Neutrophil (primary cell): ENCODE results near the gene OSBPL7.

Source experiments
- H3K27ac ChIP-seq: fragments of 200-600 bp; sonication (generic); 2 replicates; pipeline ENCODE4 v1.5.1; 2016; ENCODE audit warnings: mild to moderate bottlenecking, moderate library complexity
- H3K27me3 ChIP-seq: fragments of 200-600 bp; sonication (generic); 2 replicates; pipeline ENCODE4 v1.6.0; 2016; ENCODE audit warnings: mild to moderate bottlenecking
- H3K36me3 ChIP-seq: fragments of 200-600 bp; sonication (generic); 2 replicates; pipeline ENCODE4 v1.5.1; 2017
- H3K4me1 ChIP-seq, 2 experiments: fragments of 200-600 bp in 1 of 2; sonication (generic) in 1 of 2; 1 replicate in 1 of 2; 2 replicates in 1 of 2; pipeline versions ENCODE4 v1.5.1 to v1.6.1; 2013 to 2016; ENCODE audit warnings: low read depth in 1 of 2, low read length in 1 of 2, mild to moderate bottlenecking in 1 of 2, moderate library complexity in 1 of 2; ENCODE audit not compliant: control insufficient read depth in 1 of 2, insufficient read depth in 1 of 2
- H3K4me3 ChIP-seq, 2 experiments: fragments of 200-600 bp in 1 of 2; sonication (generic) in 1 of 2; 1 replicate in 1 of 2; 2 replicates in 1 of 2; pipeline ENCODE4 v1.5.1; 2013 to 2016; ENCODE audit warnings: low read depth in 1 of 2, low read length in 1 of 2, mild to moderate bottlenecking in 1 of 2, moderate library complexity in 1 of 2
- H3K9me3 ChIP-seq: fragments of 200-600 bp; sonication (generic); 2 replicates; pipeline ENCODE4 v1.5.1; 2016
- CTCF ChIP-seq: fragments of 200-600 bp; sonication (generic); IDR thresholded peaks from 2 replicates; pipeline ENCODE4 v1.5.1; 2016; ENCODE audit warnings: antibody characterized with exemption

OSBPL7 gene

DNA sequence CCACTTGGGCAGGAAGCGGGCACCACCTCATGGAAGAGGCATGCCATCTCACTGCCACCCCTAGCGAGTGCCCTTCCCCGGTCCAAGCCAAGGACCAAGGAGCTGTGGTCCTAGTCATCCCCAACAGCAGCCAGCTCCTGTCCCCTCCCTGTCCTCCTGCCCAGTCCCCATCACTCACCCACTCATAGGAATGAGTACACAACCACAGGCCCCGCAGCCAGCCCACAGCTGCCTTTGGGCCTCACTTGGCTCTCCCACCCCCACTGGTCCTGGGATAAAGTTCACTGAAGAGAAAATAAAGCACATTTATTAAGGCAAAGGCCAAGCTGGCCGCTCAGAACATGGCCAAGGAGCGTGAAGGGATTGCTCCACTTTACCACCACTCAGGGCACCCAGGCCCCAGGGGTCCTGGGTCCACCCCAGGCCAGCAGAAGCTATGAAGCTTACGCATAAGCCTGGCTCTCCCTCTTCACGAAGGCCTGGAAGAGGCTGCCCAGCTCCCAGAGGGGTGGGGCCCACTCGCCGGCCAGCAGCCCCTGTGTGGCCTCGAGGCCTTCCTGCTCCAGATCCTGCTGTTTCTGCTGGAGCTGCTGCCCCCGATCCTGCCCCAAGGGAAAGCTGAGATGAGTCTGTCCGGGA lies 15.9 kb upstream of the OSBPL7 start:
- H3K4me1 ChIP-seq, result peaks cover 12 to 16% of the 10 kb centered on the region in 2 experiments
- no peak overlapping the region for H3K27ac ChIP-seq
- H3K36me3 ChIP-seq, result peaks cover 29% of the 10 kb centered on the region
- no peaks in the 10 kb centered on the region for H3K27me3 ChIP-seq
- H3K9me3 ChIP-seq, result no peaks in the 10 kb centered on the region
- H3K4me3 ChIP-seq, result no peak overlapping the region
- no peak for TF ChIP-seq CTCF

DNA sequence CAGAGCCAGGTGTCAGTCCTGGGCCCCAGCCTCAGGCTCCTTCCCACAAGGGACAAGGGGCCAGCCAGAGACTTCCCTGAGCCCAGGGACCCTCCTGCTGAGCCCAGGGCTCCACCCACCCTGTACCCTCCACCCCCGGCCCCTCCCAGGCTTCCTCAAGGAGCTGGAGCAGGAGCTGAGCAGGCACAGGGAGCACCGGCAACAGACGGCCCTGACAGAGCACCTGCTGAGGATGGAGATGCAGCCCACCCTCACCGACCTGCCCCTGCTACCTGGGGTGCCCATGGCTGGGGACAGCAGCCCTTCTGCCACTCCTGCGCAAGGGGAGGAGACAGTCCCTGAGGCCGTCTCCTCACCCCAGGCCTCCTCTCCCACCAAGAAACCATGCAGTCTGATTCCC lies 15.0 kb upstream of the OSBPL7 start:
- Histone ChIP-seq H3K27me3 (no peaks in the 10 kb centered on the region), H3K4me1 (peaks cover 20 to 25% of the 10 kb centered on the region in 2 experiments), H3K9me3 (no peaks in the 10 kb centered on the region), H3K27ac (no peak overlapping the region), H3K36me3 (peaks cover 29% of the 10 kb centered on the region), H3K4me3 (no peak overlapping the region)
- TF ChIP-seq CTCF, result no peak

GRCh38 chr17:47834756-47835155 lies 13.2 kb upstream of the OSBPL7 start:
- TF ChIP-seq CTCF, result no peak
- H3K9me3 ChIP-seq, result no peaks in the 10 kb centered on the region
- H3K27me3 ChIP-seq, result no peaks in the 10 kb centered on the region
- peaks cover 21 to 22% of the 10 kb centered on the region in 2 experiments for H3K4me1 ChIP-seq
- H3K36me3 ChIP-seq, result peaks cover 29% of the 10 kb centered on the region
- H3K27ac ChIP-seq, result no peak overlapping the region
- no peak overlapping the region for H3K4me3 ChIP-seq

GRCh38 chr17:47831934-47832327 lies 10.3 kb upstream of the OSBPL7 start:
- TF ChIP-seq CTCF, result no peak
- H3K9me3 ChIP-seq, result no peaks in the 10 kb centered on the region
- no peaks in the 10 kb centered on the region for H3K27me3 ChIP-seq
- H3K36me3 ChIP-seq, result peaks cover 24% of the 10 kb centered on the region
- H3K4me1 ChIP-seq, result peaks cover 21 to 22% of the 10 kb centered on the region in 2 experiments
- peak overlapping the region; percentile 89 for H3K27ac ChIP-seq
- peak overlapping the region; percentile 74 to 91 for H3K4me3 ChIP-seq

DNA sequence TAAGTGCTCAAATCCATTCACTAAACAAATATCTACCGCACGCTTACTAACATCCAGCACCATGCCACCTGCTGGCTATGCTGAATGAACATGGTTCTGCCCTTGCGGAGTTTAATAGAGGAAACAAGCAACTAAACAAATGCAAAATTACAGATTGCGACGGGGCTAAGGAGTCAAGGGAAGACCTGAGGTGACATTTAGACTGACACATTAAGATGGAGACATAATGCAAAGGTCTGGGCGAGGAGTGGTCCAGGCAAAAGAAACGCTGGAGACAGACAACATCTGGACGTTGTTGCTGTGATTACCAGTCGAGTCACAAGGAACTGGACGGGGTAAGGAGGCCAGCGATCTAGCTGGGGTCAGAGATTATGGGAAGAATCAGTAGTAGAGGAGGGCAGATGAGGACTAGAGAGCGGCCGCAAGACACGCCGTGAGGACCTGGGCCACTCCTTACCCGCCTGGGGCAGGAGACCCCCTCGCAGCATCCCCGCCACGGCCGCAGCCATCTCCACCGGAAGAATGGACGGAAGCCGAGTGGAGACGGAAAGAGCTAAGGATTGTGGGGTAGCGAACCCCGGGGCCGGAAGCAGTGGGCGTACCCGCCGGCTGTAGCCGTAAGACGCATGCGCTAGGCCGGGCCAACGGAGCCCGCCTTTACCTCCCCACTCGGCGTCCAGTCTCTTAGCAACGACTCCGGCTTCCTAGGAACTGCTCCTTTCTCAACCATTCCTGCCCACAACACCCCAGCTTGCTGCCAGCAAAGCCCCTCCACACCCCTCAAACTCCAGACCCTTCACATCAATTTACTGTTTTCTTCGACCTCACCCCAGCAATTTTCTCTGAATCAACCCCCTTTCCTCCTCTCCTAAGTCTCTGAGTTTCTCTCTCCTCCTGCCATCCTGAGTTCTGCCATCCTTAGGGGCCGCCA lies 9.7 kb upstream of the OSBPL7 start, which contains the start of the genes LRRC46 and MRPL10:
Gene LRRC46, plus strand, starts transcription at position 668 of the 931 bp plus-strand sequence. CDS start 320 bp downstream, outside the sequence.
Gene MRPL10, minus strand, starts transcription at position 539 of the 931 bp plus-strand sequence. Its CDS starts 30 bp downstream, at position 509.
- Histone ChIP-seq H3K4me3 (peak within 1 kb of the TSS; percentile 74 to 91), H3K27ac (peak within 1 kb of the TSS; percentile 89), H3K4me1 (peaks cover 21 to 22% of the 10 kb centered on the region in 2 experiments), H3K9me3 (no peaks in the 10 kb centered on the region), H3K27me3 (no peaks in the 10 kb centered on the region), H3K36me3 (peaks cover 26% of the 10 kb centered on the region)
- TF ChIP-seq CTCF, result no peak
